HG02852 (cell line): Measurements from ENCODE around the gene NCOR1.

ENCODE experiments used
- ATAC-seq: cut with Tn5 transposase; IDR thresholded peaks from one replicate; pipeline ENCODE4 v1.9.1; 2021; ENCODE audit warnings: mild to moderate bottlenecking, moderate library complexity; ENCODE audit not compliant: unreplicated experiment

The NCOR1 gene

GRCh38 chr17:15981646-15982580 lies 233.4 kb downstream of the NCOR1 start:
- ATAC-seq, result no peak

GRCh38 chr17:15981208-15981607 lies 234.1 kb downstream of the NCOR1 start:
- ATAC-seq, result peak; percentile 85
